Globus pallidus (tissue), 1 donor: Measurements from ENCODE around the gene SPATA2.

Experiments used
- DNase-seq: peaks from one replicate; pipeline ENCODE4 v3.0.0-alpha.2; 2015; ENCODE audit warnings: low spot score

The SPATA2 gene

DNA sequence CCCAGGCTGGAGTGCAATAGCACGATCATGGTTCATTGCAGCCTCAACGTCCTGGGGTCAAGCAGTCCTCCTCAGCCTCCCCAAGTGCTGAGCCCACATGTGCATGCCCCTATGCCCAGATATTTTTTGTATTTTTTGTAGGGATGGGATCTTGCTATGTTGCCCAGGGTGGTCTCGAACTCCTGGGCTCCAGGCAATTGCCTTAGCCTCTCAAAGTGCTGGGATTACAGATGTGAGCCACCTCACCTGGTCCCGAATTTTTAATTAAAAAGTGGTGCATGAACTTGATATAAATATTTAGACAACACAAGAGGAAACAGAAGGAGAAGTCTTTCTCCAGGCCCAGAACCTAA lies 13.8 kb upstream of the SPATA2 start:
- no peak for DNase-seq

DNA sequence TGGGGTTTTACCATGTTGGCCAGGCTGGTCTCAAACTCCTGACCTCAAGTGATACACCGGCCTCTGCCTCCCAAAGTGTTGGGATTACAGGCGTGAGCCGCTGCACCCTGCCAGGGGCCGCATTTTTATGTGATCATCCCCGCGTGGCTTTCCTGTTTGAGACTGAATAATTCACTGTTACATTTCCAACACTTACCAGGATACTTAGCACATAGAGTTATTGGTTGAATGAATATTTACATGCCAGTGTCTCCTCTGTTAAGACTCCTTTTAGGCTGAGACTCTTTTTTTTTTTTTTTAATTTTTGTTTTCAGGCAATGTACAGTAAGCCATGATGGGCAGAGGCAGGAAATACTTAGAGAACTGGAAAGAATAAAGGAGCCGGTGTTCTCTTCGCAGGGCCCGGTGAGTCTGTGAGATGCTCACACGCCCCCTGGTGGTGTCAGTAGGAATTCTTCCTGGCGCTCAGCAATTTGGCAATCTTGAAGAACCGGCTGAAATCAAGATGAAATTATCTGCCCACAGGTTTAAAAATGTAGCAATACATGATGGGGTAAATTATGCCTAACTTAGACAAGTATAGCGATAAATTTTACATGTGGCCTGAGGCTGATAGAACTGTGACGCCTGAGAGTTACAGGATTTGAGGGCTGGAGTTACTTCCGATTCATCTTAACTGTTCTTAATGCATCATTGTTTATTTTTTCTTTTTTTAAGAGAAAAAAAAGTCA lies 13.2 kb upstream of the SPATA2 start:
- DNase-seq = peak; percentile 85

DNA sequence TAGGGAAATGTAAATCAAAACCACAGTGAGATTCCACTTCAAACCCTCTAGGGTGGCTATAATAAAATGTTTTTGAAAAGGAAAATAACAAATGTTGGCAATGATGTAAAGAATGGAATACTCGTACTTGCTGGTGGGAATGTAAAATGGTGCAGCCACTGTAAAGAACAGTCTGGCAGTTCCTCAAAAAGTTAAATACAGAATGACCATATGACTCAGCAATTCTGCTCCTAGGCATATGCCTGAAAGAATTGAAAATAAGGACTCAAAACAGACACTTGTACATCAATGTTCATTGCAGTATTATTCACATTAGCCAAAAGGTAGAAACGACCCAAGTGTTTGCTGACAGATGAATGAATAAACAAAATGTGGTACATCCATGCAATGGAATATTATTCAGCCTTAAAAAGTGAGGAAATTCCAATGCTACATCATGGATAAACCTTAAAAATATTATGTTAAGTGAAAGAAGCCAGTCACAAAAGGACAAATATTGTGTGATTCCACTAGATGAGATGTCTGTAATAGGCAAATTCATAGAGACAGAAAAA lies 10.6 kb upstream of the SPATA2 start:
- DNase-seq = no peak

DNA sequence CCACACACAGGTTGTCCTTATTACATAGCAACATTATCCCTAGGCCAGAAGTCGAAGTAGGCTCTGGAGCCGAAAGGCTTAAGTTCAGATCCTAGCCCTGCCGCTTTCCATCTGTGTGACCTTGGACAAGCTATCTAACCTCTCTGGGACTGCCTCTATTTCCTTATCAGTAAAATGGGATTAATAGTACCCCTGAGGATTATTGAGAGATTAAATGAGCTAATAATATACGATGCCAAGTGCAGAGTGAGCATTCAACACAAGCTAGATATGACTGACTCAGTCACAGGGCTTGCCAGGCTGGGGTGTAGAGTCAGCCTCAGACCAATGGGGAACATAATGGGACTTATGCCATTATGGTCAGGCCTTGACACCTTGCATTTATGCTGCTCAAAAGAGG lies 8.9 kb upstream of the SPATA2 start:
- no peak for DNase-seq

DNA sequence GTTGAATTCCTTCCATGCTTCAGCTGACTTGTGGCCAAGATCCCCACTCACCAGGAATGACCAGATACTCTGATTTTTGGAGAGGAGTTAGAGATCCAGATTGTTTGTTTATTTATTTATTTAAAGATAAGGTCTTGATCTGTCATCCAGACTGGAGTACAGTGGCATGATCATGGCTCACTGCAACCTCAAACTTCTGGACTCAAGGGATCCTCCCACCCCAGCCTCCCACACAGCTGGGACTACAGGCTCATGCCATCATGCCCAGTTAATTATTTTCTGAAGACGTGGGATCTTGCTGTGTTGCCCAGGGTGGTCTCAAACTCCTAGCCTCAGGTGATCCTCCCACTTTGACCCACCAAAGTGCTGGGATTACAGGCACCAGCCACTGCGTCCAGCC lies 4.1 kb upstream of the SPATA2 start:
- no peak for DNase-seq

DNA sequence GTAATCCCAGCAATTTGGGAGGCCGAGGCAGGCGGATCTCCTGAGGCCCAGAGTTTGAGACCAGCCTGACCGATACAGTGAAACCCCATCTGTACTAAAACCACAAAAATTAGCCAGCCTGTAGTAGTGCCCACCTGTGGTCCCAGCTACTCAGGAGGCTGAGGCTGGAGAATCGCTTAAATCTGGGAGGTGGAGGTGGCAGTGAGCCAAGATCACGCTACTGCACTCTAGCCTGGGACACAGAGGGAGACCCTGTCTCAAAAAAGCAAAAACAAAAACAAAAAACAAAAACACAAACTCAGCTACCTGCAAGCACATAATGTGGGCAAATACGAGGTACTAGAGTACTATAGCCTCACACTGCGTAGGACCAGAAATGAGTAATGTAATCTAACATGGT lies 3.7 kb upstream of the SPATA2 start:
- no peak for DNase-seq

DNA sequence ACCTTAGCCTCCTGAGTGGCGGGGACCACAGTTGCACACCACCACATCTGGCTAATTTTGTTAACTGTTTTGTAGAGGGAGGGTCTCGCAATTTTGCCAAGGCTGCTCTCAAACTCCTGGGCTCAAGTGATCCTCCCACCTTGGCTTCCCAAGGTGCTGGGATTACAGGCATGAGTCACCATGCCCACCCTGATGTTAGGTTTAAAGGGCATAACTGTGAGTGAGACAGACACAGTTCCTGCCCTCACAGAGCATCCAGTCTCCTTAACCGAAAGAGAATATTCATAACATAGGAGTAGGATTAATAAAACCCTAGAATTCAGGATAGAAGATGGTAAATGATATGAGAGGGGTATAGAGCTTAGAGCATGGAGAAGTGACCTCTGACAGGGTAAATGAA lies 3.1 kb upstream of the SPATA2 start:
- no peak for DNase-seq

DNA sequence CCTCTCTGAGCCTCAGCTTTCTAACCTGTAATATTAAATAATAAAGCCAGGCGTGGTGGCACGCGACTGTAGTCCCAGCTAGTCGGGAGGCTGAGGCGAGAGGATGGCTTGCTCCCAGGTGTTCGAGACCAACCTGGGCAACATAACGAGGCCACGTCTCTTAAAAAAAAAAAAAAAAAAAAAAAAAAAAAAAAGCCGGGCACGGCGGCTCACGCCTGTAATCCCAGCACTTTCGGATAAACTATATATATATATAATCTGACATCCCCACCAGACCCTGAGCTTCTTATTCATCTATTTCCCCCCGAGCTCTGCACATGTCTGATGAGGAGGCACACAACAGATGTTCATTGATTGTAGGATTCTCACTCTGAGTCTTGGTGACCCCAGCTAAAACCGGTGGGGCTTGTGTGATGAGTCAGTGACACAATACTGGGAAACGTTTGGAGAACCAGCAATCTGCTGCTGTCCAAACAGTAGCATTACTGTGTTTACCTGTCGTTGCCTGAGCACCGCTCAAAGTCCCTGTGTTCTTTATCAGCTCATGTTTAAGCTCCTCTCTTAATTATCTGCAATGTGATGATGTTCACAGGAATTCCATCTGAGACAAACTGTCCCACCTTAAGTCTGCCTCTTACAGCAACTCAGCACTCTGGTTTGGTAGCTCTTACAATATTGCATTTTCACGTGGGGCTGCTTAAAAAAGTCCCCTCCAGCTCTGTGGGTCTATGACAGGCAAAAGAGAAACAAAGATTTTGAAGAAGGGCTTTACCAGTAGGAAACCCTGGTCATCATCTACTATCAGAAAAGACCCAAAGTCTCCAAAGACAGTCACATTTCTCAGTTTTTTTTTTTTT lies 1.0 kb upstream of the SPATA2 start:
- no peak for DNase-seq

DNA sequence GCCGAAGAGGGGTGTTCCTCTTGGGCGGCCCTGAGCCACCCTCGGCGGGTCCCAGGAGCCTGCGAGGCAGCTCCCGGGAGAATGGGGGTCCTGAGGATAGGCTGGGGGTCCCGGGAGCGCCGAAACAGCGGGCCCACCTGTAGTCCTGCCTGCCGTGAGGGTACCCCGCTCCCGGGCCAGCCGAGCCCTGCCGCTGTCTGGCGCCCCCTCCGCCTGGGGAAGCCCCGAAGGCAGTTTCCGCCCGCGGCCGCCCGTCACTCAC lies 280 bp downstream of the SPATA2 start:
- no peak for DNase-seq

DNA sequence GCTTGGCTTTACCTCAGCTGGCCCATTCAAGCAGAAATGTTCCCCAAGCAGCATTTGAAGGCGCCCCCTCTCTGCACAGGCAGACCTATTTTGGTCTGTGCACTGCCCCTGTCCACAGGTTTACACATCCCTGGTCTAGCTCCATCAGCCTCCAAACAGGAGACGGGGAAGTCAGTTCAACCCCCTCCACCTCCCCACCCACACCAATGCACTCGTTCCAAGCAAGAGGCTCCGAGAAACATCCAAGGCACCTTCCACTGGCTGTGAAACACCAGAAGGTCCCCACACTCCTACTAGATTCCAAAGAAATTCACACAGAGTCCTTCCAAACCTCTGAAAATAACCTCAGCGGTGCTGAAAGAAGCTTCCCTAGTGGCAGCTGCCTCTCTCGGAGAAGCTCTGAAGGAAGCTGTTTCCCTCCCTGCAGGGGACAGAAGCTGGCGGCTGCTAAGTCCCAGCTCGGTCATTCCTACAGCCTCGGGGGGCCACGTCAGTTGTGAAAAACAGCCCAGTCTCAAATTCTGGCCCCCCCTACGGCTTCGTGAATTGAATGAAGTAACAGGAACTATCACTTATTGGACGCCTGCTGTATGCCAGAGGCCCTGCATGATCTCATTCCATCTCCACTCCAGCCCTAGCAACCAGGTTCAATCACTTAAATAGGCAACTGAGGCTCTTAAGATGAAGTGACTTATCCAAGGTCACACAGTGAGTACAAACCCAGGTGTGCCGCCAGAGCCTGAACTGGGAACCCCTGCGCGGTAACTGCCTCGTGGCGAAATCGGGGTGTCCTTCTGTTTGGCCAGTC lies 815 bp downstream of the SPATA2 start:
- DNase-seq = no peak

DNA sequence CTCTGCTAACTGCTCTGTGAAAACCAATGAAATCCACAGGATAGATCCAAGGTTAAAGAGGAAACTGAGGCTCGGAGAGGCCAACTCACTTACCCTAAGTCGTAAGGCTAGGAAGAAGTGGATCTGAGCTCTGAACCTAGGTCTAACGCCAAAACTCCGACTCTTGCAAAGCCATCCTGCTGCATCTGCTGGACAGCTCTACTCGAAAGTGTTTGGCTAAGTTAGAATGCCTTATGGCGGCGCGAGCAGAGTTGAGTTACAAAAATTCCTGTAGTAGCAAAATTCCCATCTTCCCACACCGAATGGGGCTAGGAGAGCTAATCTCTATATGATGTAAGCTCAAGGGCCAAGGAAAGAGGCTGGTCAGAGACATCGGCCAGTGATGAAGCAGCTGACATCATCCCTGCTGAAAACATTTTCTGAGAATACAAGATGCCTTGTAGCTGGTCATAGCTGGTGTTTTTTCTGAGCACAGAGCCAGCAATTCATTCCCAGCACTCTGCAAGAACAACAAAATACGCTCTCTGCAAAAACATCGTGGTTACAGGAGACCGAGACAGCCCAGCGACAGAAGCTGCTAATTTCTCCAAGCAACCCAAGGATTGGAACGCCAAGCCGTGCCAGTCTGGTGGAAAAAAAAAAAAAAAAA lies 1.8 kb downstream of the SPATA2 start:
- peak; percentile 82 for DNase-seq

DNA sequence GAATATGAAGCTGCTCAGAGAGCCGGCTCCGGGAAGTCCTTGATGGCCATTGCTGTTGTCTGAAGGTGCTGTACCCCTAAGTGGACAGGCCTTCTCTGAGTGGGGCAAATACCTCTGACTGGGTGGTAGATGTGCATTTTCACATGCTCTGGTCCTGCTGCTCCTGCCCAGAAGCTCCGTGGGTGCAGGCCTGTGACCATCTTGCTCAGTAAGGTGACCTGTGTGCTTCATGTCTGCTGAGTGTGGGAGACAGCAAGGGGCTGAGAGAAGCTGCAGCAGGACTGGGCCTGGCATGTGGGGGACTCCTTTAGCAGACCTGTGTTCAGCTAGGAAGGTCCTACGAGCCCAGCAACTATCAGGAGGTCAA lies 5.0 kb downstream of the SPATA2 start:
- no peak for DNase-seq

DNA sequence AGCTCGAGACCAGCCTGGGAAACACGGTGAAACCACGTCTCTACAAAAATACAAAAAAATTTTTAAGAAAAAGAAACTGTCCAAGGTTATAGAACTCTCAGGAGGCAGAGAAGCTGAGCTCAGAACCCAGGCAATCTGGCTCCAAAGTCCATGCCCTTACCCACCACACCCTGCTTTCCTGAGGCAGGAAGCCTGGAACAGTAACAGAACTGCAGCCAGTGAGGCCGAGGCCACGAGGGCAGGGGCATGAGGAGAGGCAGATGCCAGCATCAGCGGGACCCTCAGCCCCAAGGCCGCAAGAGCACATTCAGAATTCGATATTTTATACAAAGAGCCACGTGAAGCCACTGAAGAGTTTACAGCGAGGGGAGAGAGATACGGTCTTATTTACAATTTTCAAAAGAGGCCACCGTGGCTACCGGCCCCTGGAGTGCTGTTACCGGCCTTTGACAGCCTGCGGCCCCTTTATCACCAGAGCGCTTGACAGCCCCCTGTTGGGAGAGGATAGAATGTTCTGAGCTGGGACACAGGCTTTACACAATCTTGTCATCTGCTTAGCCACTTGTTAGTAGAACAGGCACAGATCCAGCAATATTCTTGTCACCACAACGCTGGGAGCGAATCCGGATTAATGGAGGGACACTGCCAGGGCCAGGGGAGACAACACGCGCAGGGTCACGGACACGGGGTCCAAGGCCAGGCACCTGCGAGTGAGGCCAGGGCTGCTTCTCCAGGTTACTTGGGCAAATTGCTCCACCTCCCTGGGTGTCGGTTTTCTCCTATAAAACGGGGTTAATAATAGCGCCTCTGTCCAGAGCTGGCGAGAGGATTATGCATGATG lies 5.6 kb downstream of the SPATA2 start:
- DNase-seq = peak; percentile 73

DNA sequence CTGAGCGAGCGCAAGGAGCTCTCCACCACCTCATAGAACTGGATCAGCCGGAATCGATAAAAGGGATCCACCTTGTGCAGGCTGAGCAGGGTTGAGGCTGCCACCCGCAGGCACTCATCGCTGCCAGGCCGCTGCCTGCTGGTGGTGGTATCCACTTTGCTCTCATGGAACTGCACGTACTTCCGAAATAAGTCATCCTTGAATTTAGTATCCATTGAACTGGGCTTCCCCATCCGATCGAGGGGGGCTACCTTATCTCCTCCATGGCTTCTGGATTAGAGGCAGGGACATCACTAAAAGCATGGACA lies 7.1 kb downstream of the SPATA2 start:
- DNase-seq = no peak

DNA sequence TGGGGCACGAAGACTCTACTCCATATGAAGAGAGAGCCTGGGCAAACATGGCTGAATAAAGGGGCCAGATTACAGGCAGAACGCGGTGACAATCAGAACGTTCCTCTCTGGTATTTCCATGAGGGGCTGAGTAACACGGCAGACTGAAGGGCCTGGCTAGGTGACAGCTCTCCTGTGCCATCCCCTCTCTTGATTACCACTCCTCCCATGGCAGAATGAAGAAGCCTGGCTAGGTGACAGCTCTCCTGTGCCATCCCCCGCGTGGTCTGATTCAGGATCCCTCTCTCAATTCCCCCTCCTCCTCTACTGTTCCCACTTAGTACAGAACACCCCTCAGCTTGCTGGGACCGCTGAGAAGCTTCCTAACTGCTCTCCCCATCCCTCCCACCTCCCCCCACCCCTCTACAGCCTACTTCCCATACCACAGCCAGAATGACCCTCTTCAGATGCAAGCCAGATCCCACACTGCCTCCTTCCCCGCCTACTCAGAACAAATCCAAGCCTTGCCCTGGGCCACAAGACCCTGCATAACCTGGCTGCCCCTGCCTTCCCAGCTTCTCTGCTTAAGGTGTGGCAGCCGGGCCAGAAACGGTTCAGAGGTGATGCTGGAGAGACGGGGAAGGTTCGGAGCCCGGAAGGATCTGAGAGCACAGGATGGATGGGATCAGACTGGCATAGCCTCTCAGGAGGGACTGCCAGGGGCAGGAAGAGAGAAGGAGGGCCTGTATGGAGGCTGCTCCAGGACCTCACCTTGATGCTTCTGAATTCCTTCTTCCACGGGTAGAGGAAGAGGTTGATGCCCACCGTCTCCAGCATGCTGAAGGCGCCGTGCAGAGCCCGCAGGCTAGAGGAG lies 7.7 kb downstream of the SPATA2 start:
- no peak for DNase-seq

DNA sequence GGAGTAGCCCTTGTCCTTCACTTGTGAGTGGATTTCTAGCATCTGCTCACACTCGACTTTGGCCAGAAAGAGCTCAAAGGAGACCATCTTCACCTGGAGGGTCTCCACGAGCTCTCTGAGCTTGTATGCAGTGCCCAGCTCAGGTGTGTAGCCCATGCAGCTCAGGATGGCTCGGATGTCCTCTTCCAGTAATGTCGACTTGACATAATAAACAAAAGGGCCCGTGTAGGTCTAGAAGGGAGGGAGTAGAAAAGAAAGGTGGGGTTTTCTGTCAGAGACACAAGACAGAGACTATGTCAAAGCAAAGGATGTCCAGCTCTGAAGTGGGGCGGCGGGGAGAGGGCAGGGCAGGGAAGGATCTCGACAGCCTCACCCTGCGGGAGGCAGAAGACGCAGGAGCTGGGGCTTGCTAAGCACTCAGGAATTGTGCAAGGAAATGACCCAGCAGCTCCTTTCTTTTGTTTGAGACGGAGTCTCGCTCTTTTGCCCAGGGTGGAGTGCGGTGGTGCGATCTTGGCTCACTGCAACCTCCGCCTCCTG lies 8.6 kb downstream of the SPATA2 start:
- no peak for DNase-seq

DNA sequence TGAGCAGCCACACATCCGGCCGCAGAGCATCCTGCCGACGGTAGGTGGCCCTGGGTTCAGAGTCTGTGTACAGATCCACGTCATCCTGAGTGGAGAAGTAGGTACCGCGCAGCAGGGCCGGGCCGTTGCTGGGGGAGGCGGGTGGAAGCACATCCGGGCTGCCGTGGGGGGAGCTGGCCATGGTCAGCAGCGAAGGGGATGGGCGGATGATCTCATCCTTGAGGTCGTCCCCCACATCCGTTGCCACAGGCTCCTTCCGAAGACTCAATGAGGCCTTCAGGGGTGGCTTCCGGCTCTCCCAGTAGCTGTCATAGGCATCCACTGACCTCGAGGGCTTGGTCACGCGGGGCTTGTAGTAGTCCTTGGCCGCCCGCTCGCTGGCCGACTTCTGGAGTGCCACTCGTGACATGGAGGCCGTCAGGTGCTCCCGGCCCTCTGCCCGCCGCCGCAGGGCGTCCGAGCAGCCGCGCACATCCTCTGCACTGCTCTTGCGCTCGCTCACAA lies 9.2 kb downstream of the SPATA2 start:
- no peak for DNase-seq

DNA sequence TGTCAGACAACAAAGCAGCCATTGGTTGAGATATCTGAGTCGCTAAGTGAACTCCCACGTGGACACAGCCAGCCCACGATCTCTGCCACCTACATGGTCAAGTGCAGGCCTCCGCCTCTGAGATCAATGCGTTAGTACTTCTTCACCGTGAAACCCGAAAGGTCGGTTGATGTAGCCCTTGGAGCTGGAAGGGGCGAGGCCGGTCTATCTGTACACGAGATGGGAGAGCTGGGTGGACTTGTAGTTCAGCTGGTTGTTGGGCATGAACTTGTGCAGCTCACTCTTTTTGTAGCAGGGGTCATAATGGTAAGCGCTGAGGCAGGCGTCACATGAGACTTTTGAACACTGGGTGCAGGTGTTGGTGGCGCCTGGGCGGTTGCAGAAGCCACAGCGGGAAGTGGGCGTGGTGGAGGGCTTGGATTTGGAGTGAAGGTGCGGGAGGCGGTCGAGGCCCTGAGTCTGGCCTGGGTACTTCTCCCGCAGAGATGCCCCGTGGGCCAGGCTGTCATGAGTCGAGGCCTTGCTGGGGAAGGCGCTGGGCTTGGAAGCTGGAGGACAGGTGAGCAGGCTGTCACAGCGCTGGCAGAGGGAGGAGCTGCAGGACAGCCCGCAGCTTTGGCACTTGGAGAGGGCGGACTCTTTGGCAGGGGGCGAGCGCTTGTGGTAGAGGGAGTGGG lies 9.8 kb downstream of the SPATA2 start:
- DNase-seq = no peak

DNA sequence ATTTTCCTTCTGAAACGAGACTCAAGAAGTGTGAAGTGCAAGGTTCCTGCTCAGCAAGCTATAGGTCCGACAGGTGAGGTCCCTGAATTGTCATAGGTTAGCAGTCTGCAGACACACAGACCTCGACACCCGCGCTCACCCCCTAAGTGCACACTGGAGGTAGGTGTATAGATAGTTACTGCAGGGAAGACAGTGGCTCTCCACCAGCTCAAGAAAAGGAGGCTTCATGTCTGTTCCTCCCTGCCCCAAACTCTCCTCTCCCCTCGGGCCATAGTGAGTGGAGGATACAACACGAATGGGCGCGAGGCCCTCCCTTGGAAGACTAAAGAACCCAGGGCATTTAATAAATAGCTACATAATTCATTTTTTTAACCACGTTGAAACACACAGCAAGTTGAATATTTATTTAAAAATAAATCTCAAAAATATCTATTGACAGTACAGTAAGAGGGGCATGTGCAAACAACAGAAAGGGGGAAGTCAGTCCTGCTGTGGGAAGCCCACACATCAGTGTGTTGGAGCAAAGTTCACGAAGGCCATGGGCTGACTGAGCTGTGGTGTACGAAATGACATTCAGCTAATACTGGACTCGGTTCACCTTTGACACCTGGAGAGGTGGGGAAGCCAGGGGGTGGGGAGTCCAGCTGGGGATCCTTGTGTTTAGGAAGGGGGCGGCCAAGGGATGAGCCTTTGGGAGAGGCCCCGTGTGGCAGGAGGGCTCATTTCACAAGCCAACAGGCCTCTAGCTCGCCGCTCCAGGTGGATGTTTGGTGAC lies 10.7 kb downstream of the SPATA2 start:
- DNase-seq = no peak
